Measurements from ENCODE around the gene ZCCHC24. TPM values are rescaled to one million over a fixed set of nuclear protein-coding genes. Genes with fewer than 3 reads are reported as not detected.
A peak's percentile ranks its signal among the peaks of the same experiment; 100 is the strongest.

ZCCHC24 gene
- polyA plus RNA-seq, 3 donors: 3.9 to 5.0 (median 4.0) TPM

- Histone ChIP-seq H3K27ac (ENCODE audit: low read depth in 1 of 2, low read length in 2 of 2) (no peak overlapping the region), H2AFZ (ENCODE audit: insufficient read depth, low read depth, low read length, poor library complexity, severe bottlenecking) (no peak overlapping the region), H3K4me1 (ENCODE audit: control insufficient read depth in 1 of 2, insufficient read depth in 2 of 2, low read length in 2 of 2) (no peaks in the 10 kb centered on the region), H3K9ac (ENCODE audit: insufficient read depth, low read length, poor library complexity, severe bottlenecking) (no peak overlapping the region), H3K36me3 (replicated peaks in 1 of 2; ENCODE audit: control insufficient read depth in 1 of 2, insufficient read depth in 2 of 2, low read length in 2 of 2) (no peaks in the 10 kb centered on the region), H3K4me2 (replicated peaks; ENCODE audit: extremely low read depth, low read length, poor library complexity, severe bottlenecking) (no peak overlapping the region), H3K9me3 (replicated peaks in 1 of 2; ENCODE audit: control insufficient read depth in 1 of 2, insufficient read depth in 1 of 2, low read length in 2 of 2) (no peaks in the 10 kb centered on the region), H3K79me2 (ENCODE audit: insufficient read depth, low read length) (no peaks in the 10 kb centered on the region), H3K4me3 (replicated peaks in 1 of 3; ENCODE audit: low read depth in 2 of 3, low read length in 3 of 3) (no peak overlapping the region), H4K20me1 (ENCODE audit: insufficient read depth, low read length) (no peaks in the 10 kb centered on the region), H3K27me3 (ENCODE audit: control insufficient read depth in 2 of 2, insufficient read depth in 2 of 2, low read length in 2 of 2) (peaks cover 1 to 8% of the 10 kb centered on the region in 2 donors)
- 100% methylated on average over 1 of the region's 1 CpG for WGBS (ENCODE audit: insufficient coverage)
- DNase-seq: no peak
- Mint-ChIP-seq H3K9me3 (peaks cover 0 to 2% (median 0%) of the 10 kb centered on the region in 7 donors), H3K27me3 (ENCODE audit: low read depth in 3 of 3) (peaks cover 4 to 6% (median 5%) of the 10 kb centered on the region in 3 donors), H3K36me3 (no peaks in the 10 kb centered on the region), H3K27ac (no peak overlapping the region), H3K4me1 (no peaks in the 10 kb centered on the region), H3K4me3 (no peak overlapping the region)
- no peak for TF ChIP-seq CTCF (IDR thresholded peaks at IDR 0.05)
- intact Hi-C loops (cut with micrococcal nuclease): no loop called here
Observed at GRCh38 chr10:79459243-79459642, 13.8 kb upstream of the ZCCHC24 start.

- Mint-ChIP-seq H3K4me3 (peak overlapping the region in 1 of 2 donors; percentile 26), H3K27ac (no peak overlapping the region), H3K36me3 (no peaks in the 10 kb centered on the region), H3K9me3 (peaks cover 0 to 2% (median 0%) of the 10 kb centered on the region in 7 donors), H3K27me3 (ENCODE audit: low read depth in 3 of 3) (peaks cover 6 to 11% (median 10%) of the 10 kb centered on the region in 3 donors), H3K4me1 (no peaks in the 10 kb centered on the region)
- 100% methylated on average over 1 of the region's 4 CpGs for WGBS (ENCODE audit: insufficient coverage)
- H3K27me3 ChIP-seq (ENCODE audit: control insufficient read depth in 2 of 2, insufficient read depth in 2 of 2, low read length in 2 of 2): peaks cover 2 to 12% of the 10 kb centered on the region in 2 donors
- H3K4me2 ChIP-seq (replicated peaks; ENCODE audit: extremely low read depth, low read length, poor library complexity, severe bottlenecking): no peak overlapping the region
- H3K79me2 ChIP-seq (ENCODE audit: insufficient read depth, low read length): no peaks in the 10 kb centered on the region
- TF ChIP-seq CTCF (IDR thresholded peaks at IDR 0.05): no peak
- DNase-seq: no peak
- H3K9ac ChIP-seq (ENCODE audit: insufficient read depth, low read length, poor library complexity, severe bottlenecking): no peak overlapping the region
- no peak overlapping the region for H2AFZ ChIP-seq (ENCODE audit: insufficient read depth, low read depth, low read length, poor library complexity, severe bottlenecking)
- no peak overlapping the region for H3K4me3 ChIP-seq (replicated peaks in 1 of 3; ENCODE audit: low read depth in 2 of 3, low read length in 3 of 3)
- no peaks in the 10 kb centered on the region for H4K20me1 ChIP-seq (ENCODE audit: insufficient read depth, low read length)
- intact Hi-C loops (cut with micrococcal nuclease): no loop called here
- H3K36me3 ChIP-seq (replicated peaks in 1 of 2; ENCODE audit: control insufficient read depth in 1 of 2, insufficient read depth in 2 of 2, low read length in 2 of 2): no peaks in the 10 kb centered on the region
- no peaks in the 10 kb centered on the region for H3K4me1 ChIP-seq (ENCODE audit: control insufficient read depth in 1 of 2, insufficient read depth in 2 of 2, low read length in 2 of 2)
- H3K9me3 ChIP-seq (replicated peaks in 1 of 2; ENCODE audit: control insufficient read depth in 1 of 2, insufficient read depth in 1 of 2, low read length in 2 of 2): no peaks in the 10 kb centered on the region
- no peak overlapping the region for H3K27ac ChIP-seq (ENCODE audit: low read depth in 1 of 2, low read length in 2 of 2)
Observed at GRCh38 chr10:79458483-79458882, 13.1 kb upstream of the ZCCHC24 start.

Measured in CD14-positive monocyte (primary cell).